Fibroblast of lung (primary cell): ENCODE data around the gene PXDN. TPM values are rescaled to one million over a fixed set of nuclear protein-coding genes. Genes with fewer than 3 reads are reported as not detected.

ENCODE experiments used
- DNase-seq, 2 donors: peaks; one replicate each; pipeline versions ENCODE4 v3.0.0 to v3.0.0-alpha.2; 2010; ENCODE audit warnings: low read depth in 2 of 2
- H2AFZ ChIP-seq: 2 replicates; pipeline ENCODE4 v1.5.1; 2012; ENCODE audit warnings: low read length, control low read depth, inconsistent platforms
- H3K27ac ChIP-seq: 2 replicates; pipeline ENCODE4 v1.5.1; 2011; ENCODE audit warnings: low read length, control low read depth; ENCODE audit not compliant: insufficient read depth
- H3K27me3 ChIP-seq: 2 replicates; pipeline ENCODE4 v1.5.1; 2011; ENCODE audit warnings: mild to moderate bottlenecking, low read length; ENCODE audit not compliant: control insufficient read depth, insufficient read depth
- H3K36me3 ChIP-seq: 2 replicates; pipeline ENCODE4 v1.5.1; 2011; ENCODE audit warnings: low read length; ENCODE audit not compliant: control insufficient read depth, insufficient read depth
- H3K4me1 ChIP-seq: 2 replicates; pipeline ENCODE4 v1.5.1; 2011; ENCODE audit warnings: low read length; ENCODE audit not compliant: control insufficient read depth, insufficient read depth; ENCODE audit errors: extremely low read depth
- H3K4me2 ChIP-seq: 2 replicates; pipeline ENCODE4 v1.5.1; 2011; ENCODE audit warnings: low read length, control low read depth; ENCODE audit not compliant: insufficient read depth; ENCODE audit errors: extremely low read depth
- H3K4me3 ChIP-seq, 4 experiments: fragments of 200-600 bp in 1 of 4; sonication (generic) in 1 of 4; replicated peaks in 1 of 4; 2 replicates each; pipeline ENCODE4 v1.5.1; 2011 to 2016; ENCODE audit warnings: low read length in 4 of 4, low read depth in 3 of 4, mild to moderate bottlenecking in 3 of 4, control low read depth in 2 of 4, inconsistent platforms in 1 of 4, mixed read lengths in 1 of 4; ENCODE audit not compliant: insufficient read depth in 1 of 4; ENCODE audit errors: control extremely low read depth in 1 of 4
- H3K79me2 ChIP-seq: 2 replicates; pipeline ENCODE4 v1.5.1; 2012; ENCODE audit warnings: mild to moderate bottlenecking, low read length, inconsistent platforms; ENCODE audit not compliant: control insufficient read depth, insufficient read depth
- H3K9ac ChIP-seq: 2 replicates; pipeline ENCODE4 v1.5.1; 2011; ENCODE audit warnings: mild to moderate bottlenecking, low read length, control low read depth; ENCODE audit not compliant: insufficient read depth
- H3K9me3 ChIP-seq: 2 replicates; pipeline ENCODE4 v1.5.1; 2012; ENCODE audit warnings: low read depth, low read length; ENCODE audit not compliant: control insufficient read depth, insufficient read depth
- H4K20me1 ChIP-seq: 2 replicates; pipeline ENCODE4 v1.5.1; 2011; ENCODE audit warnings: low read length; ENCODE audit not compliant: control insufficient read depth, insufficient read depth; ENCODE audit errors: extremely low read depth
- EZH2 ChIP-seq: IDR thresholded peaks from 2 replicates; pipeline ENCODE4 v1.5.1; 2012; ENCODE audit warnings: low read length, control low read depth, mild to moderate bottlenecking; ENCODE audit errors: missing control alignments
- polyA plus RNA-seq, 2 donors: library from polyadenylated mRNA; depleted of rRNA in 1 of 2; stranded (reverse) in 1 of 2; unstranded in 1 of 2; fragments of >200 nt; gene quantifications; 2 replicates each; pipeline ENCODE4 v1.2.1, GENCODE V29; 2011 to 2012; ENCODE audit warnings: missing spikeins in 1 of 2
- total RNA-seq: library from RNA; depleted of rRNA; stranded (reverse); fragments of >200 nt; gene quantifications from 2 replicates; pipeline ENCODE4 v1.2.1, GENCODE V29; 2014
- TF ChIP-seq, protein P1 (sequence below), 2 donors: IDR thresholded peaks in 1 of 2; conservative IDR thresholded peaks in 1 of 2; 1 replicate in 1 of 2; 2 replicates in 1 of 2; pipeline ENCODE4 v1.5.1; 2011 to 2012; ENCODE audit warnings: low read length in 2 of 2, control low read depth in 1 of 2, inconsistent platforms in 1 of 2, low read depth in 1 of 2, mild to moderate bottlenecking in 1 of 2

The PXDN gene
- total and polyA plus RNA-seq, 2 donors (not counting 1 experiment from before 2014, with no cell fraction given), result 153 to 298 TPM

DNA sequence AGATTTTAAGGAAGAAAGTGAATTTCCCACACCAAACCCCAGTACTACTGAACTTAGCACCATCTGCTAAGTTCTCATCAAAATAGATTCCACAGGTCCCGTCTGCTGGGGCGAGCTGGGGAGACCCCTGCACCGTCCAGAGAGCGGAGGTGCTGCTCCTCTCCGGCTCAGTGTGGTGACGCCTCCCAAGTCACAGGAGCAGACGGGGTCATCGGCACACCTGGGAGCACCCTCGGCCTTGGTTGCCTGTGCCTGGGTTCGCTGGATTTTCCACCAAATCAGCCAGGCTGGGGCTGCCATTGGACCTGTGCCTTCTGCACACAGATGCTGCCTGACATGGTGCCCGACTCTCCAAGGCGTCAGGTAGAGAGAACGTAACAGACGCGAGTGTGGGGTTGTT lies 141.3 kb downstream of the PXDN start:
- no peaks in the 10 kb centered on the region for H3K9me3 ChIP-seq
- H4K20me1 ChIP-seq, result no peaks in the 10 kb centered on the region

DNA sequence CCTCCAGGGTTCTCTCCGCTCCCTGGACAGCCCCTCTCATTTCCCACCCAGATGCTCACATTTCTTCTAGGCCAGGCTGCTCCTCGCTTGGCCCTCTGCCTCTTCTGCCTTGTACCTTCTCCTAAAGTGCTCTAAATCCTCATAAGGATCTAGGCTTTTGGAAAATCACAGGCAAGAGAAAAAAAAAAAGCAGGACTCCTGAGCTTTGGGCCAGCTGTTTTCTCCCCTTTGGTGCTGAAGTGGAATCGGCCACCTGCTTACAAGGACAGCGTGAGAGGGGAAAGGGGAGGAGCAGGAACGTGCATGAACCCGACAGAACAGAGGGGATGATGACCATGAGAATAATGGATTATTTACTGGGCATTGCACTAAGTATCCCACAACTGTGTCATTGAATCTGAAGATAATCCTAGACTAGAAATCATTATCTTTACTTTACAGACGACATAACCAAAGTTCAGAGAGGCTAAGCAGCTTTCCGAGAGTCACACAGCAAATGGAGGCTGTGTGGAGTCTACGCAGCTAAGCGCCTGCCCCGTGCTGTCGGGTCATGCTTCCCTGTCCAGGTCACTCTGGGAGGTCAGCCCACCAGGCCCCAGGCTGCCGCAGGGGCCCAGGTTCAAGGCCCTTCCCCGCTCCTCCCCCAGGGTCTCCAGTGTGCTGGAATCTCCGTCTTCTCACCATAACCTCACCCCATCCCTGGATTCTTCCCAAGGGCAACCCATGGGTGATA lies 141.9 kb downstream of the PXDN start:
- Histone ChIP-seq H4K20me1 (no peaks in the 10 kb centered on the region), H3K4me3 (no peak overlapping the region), H3K9ac (no peak overlapping the region), H3K27me3 (peaks cover 6% of the 10 kb centered on the region), H3K4me2 (no peak overlapping the region), H2AFZ (no peak overlapping the region), H3K27ac (no peak overlapping the region), H3K4me1 (peaks cover 34% of the 10 kb centered on the region), H3K36me3 (no peaks in the 10 kb centered on the region), H3K79me2 (no peaks in the 10 kb centered on the region), H3K9me3 (no peaks in the 10 kb centered on the region)
- TF ChIP-seq, protein P1, sequence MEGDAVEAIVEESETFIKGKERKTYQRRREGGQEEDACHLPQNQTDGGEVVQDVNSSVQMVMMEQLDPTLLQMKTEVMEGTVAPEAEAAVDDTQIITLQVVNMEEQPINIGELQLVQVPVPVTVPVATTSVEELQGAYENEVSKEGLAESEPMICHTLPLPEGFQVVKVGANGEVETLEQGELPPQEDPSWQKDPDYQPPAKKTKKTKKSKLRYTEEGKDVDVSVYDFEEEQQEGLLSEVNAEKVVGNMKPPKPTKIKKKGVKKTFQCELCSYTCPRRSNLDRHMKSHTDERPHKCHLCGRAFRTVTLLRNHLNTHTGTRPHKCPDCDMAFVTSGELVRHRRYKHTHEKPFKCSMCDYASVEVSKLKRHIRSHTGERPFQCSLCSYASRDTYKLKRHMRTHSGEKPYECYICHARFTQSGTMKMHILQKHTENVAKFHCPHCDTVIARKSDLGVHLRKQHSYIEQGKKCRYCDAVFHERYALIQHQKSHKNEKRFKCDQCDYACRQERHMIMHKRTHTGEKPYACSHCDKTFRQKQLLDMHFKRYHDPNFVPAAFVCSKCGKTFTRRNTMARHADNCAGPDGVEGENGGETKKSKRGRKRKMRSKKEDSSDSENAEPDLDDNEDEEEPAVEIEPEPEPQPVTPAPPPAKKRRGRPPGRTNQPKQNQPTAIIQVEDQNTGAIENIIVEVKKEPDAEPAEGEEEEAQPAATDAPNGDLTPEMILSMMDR (conservative IDR thresholded peaks at IDR 0.05 in 1 of 2, IDR thresholded peaks at IDR 0.05 in 1 of 2; ENCODE audit: low read depth in 1 of 2, low read length in 2 of 2), result no peak
- no peak for TF ChIP-seq EZH2
- DNase-seq, result no peak

More for the DNA sequence above, 141.3 kb downstream of the PXDN start:
- Histone ChIP-seq H2AFZ (no peak overlapping the region), H3K36me3 (no peaks in the 10 kb centered on the region), H3K4me1 (peaks cover 35% of the 10 kb centered on the region), H3K79me2 (no peaks in the 10 kb centered on the region), H3K9ac (no peak overlapping the region), H3K4me3 (no peak overlapping the region), H3K27ac (no peak overlapping the region), H3K4me2 (no peak overlapping the region), H3K27me3 (peaks cover 6% of the 10 kb centered on the region)
- TF ChIP-seq EZH2, result no peak
- TF ChIP-seq, protein P1 (conservative IDR thresholded peaks at IDR 0.05 in 1 of 2, IDR thresholded peaks at IDR 0.05 in 1 of 2; ENCODE audit: low read depth in 1 of 2, low read length in 2 of 2), result no peak
- DNase-seq, result no peak

DNA sequence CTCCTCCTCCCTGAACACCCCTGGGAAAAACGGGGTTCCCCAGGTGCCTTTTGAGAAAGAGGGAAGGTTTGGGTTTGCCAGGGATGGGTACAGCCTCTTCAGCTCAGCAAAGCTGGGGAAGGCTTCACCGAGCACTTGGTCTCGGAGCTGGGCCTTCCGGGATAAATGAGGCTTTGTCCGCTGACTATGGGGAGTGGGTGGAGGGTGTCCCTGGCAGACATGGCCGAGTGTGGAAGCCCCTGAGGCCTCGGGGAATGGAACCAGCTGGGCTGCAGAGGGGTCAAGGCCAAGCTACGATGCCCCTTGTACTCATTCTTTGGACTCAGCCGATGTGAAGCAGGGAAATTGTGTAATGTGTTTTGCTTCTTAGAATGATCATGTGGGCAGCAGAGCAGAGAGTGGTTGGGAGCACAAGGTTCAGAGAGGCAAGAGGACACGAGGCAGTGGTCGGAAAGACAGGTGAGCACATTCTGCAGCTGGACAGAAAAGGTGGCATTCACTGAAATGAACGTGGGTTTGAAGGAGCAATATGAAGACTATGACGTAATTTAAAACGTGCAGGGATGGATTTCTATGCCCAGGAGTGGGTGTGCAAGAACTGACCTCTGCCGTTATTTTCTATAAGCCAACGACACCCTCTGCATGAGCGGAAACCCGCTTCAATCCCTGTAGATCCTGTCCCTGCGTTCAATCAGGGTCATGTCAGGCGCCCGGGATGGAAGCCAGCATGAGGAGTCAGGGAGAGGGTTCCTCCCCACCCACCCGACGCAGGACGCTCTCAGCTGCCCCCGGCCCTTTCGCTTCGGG lies 142.6 kb downstream of the PXDN start:
- Histone ChIP-seq H2AFZ (no peak overlapping the region), H3K79me2 (no peaks in the 10 kb centered on the region), H3K9me3 (no peaks in the 10 kb centered on the region), H3K4me3 (no peak overlapping the region), H3K9ac (no peak overlapping the region), H3K4me2 (no peak overlapping the region), H3K27me3 (peaks cover 2% of the 10 kb centered on the region), H3K27ac (no peak overlapping the region), H4K20me1 (no peaks in the 10 kb centered on the region), H3K36me3 (no peaks in the 10 kb centered on the region), H3K4me1 (peaks cover 33% of the 10 kb centered on the region)
- TF ChIP-seq, protein P1 (conservative IDR thresholded peaks at IDR 0.05 in 1 of 2, IDR thresholded peaks at IDR 0.05 in 1 of 2; ENCODE audit: low read depth in 1 of 2, low read length in 2 of 2), result no peak
- no peak for TF ChIP-seq EZH2
- DNase-seq, result peak in 1 of 2 donors; percentile 69
